Spleen (tissue), 7 donors: ENCODE data around the gene CETN3.

Experiments used
- CTCF ChIP-seq, 11 experiments: fragments of 200-600 bp in 7 of 11; fragments of 450-650 bp in 4 of 11; sonication (generic) in 4 of 11; IDR thresholded peaks in 8 of 11; conservative IDR thresholded peaks in 3 of 11; 1 replicate in 7 of 11; 2 replicates in 4 of 11; pipeline versions ENCODE4 v1.4.0 to v1.8.0; 2016 to 2021; ENCODE audit warnings: antibody characterized with exemption in 11 of 11, inconsistent platforms in 4 of 11, mild to moderate bottlenecking in 1 of 11
- POLR2AphosphoS5 ChIP-seq, 3 donors: sonication (generic); formaldehyde crosslinking; IDR thresholded peaks; one replicate each; pipeline ENCODE4 v1.5.1; 2017; ENCODE audit warnings: antibody characterized with exemption in 3 of 3
- donor health status: DM: no; HTN: no; CAD: no; lungs with moderate emphysema.
- donor health status: DM: no; HTN: no; CAD: no.
- donor health status: DM: no; HTN: no; CAD: no.

- TF ChIP-seq CTCF (IDR thresholded peaks at IDR 0.05 in 8 of 11, conservative IDR thresholded peaks at IDR 0.05 in 3 of 11) (peak in 6 of 11 experiments; percentile 22 to 44 (median 33)), POLR2AphosphoS5 (IDR thresholded peaks at IDR 0.05) (no peak)
Measured at GRCh38 chr5:90386099-90386710, 23.4 kb downstream of the CETN3 start.
